GM12878 (cell line): ENCODE data around the gene PROM1. TPM values are rescaled to one million over a fixed set of nuclear protein-coding genes. Genes with fewer than 3 reads are reported as not detected.

Experiments
- ATAC-seq: fragments of 200-7000 bp; cut with Tn5 transposase; 3 replicates; pipeline ENCODE4 v1.9.1; 2020; ENCODE audit warnings: mild to moderate bottlenecking, moderate library complexity
- BruUV-seq: library from RNA; stranded (reverse); fragments of 400-500 nt; replicated peaks from 2 replicates; lab custom pipeline; 2021; lab: Mats Ljungman, UMichigan
- CTCF ChIA-PET: fragments of 300-600 bp; sonication (Branson Sonifier 250); formaldehyde crosslinking; extraction: SDS; loops from one replicate; lab custom pipeline; 2021; ENCODE audit warnings: inconsistent platforms; lab: Yijun Ruan, JAX
- POLR2A ChIA-PET: fragments of 350-600 bp; formaldehyde crosslinking; extraction: SDS; loops from one replicate; lab custom pipeline; 2021; ENCODE audit warnings: inconsistent platforms; lab: Charles Lee
- RAD21 ChIA-PET: fragments of 300-600 bp; sonication (Branson Sonifier 250); formaldehyde crosslinking; loops from one replicate; lab custom pipeline; 2023; ENCODE audit warnings: antibody characterized with exemption; ENCODE audit not compliant: unreplicated experiment; lab: Charles Lee
- SMC1A ChIA-PET: fragments of 300-600 bp; sonication (Branson Sonifier 250); formaldehyde crosslinking; loops from one replicate; lab custom pipeline; 2023; ENCODE audit not compliant: unreplicated experiment, uncharacterized antibody; lab: Charles Lee
- DNase-seq: peaks from one replicate; pipeline ENCODE4 v3.0.0-alpha.2; 2011; ENCODE audit warnings: low read depth, low spot score
- FAIRE-seq: peaks from 3 replicates; lab custom pipeline; 2011; peaks lifted over from hg19 to GRCh38; lab: Jason Lieb, UNC
- H2AFZ ChIP-seq: 2 replicates; pipeline ENCODE4 v1.6.0; 2011; ENCODE audit warnings: low read depth, low read length, control low read depth; ENCODE audit not compliant: control insufficient read depth
- H3K27ac ChIP-seq: 2 replicates; pipeline ENCODE4 v1.5.1; 2011; ENCODE audit warnings: control low read depth; ENCODE audit not compliant: control insufficient read depth, insufficient read depth
- H3K27me3 ChIP-seq, 2 experiments: replicated peaks in 1 of 2; 2 replicates each; pipeline versions ENCODE4 v1.6.0 to v1.6.1; 2011; ENCODE audit warnings: low read length in 1 of 2; ENCODE audit not compliant: control insufficient read depth in 2 of 2, insufficient read depth in 2 of 2
- H3K36me3 ChIP-seq, 2 experiments: 2 replicates each; pipeline ENCODE4 v1.5.1; 2011; ENCODE audit warnings: low read length in 1 of 2; ENCODE audit not compliant: control insufficient read depth in 2 of 2, insufficient read depth in 2 of 2
- H3K4me1 ChIP-seq: 2 replicates; pipeline ENCODE4 v1.6.1; 2011; ENCODE audit warnings: mild to moderate bottlenecking, low read length, moderate library complexity, mixed read lengths; ENCODE audit not compliant: control insufficient read depth, insufficient read depth
- H3K4me2 ChIP-seq: 2 replicates; pipeline ENCODE4 v1.6.0; 2011; ENCODE audit warnings: control low read depth; ENCODE audit not compliant: control insufficient read depth, insufficient read depth
- H3K4me3 ChIP-seq: fragments of 200-600 bp; sonication (generic); 2 replicates; pipeline ENCODE4 v1.5.1; 2016
- H3K79me2 ChIP-seq: 2 replicates; pipeline ENCODE4 v1.6.0; 2011; ENCODE audit warnings: low read length; ENCODE audit not compliant: control insufficient read depth, insufficient read depth
- H3K9ac ChIP-seq: 2 replicates; pipeline ENCODE4 v1.8.0; 2011; ENCODE audit warnings: low read length, control low read depth, mixed read lengths; ENCODE audit not compliant: control insufficient read depth, insufficient read depth
- H3K9me3 ChIP-seq: replicated peaks from 3 replicates; pipeline ENCODE4 v1.5.1; 2011; ENCODE audit warnings: mild to moderate bottlenecking, low read length; ENCODE audit not compliant: control insufficient read depth, insufficient read depth
- H4K20me1 ChIP-seq: 2 replicates; pipeline ENCODE4 v1.6.0; 2011; ENCODE audit not compliant: control insufficient read depth, insufficient read depth
- E2F4 ChIP-seq: IDR thresholded peaks from 2 replicates; pipeline ENCODE4 v1.6.1; 2012; ENCODE audit warnings: low read depth, low read length, improper control_type of control experiment
- HSF1 ChIP-seq: fragments of 150-350 bp; IDR thresholded peaks from 2 replicates; pipeline ENCODE4 v1.6.1; 2014; ENCODE audit warnings: mild to moderate bottlenecking, low read depth, low read length
- IRF3 ChIP-seq: fragments of 450-650 bp; IDR thresholded peaks from 2 replicates; pipeline ENCODE4 v1.6.1; 2014; ENCODE audit warnings: mild to moderate bottlenecking
- IRF5 ChIP-seq: fragments of 450-650 bp; IDR thresholded peaks from 2 replicates; pipeline ENCODE4 v1.6.1; 2017; ENCODE audit warnings: borderline replicate concordance
- JUND ChIP-seq: IDR thresholded peaks from 2 replicates; pipeline ENCODE4 v1.6.1; 2012; ENCODE audit warnings: low read depth, mild to moderate bottlenecking, low read length, improper control_type of control experiment, moderate library complexity
- NR2C1 ChIP-seq: fragments of 450-650 bp; IDR thresholded peaks from 2 replicates; pipeline ENCODE4 v1.6.1; 2017; ENCODE audit warnings: antibody characterized with exemption, mild to moderate bottlenecking, moderate library complexity
- PAX5 ChIP-seq: IDR thresholded peaks from 2 replicates; pipeline ENCODE4 v1.6.1; 2011; ENCODE audit warnings: low read depth, low read length, borderline replicate concordance
- RBBP5 ChIP-seq: fragments of 200-600 bp; sonication (generic); conservative IDR thresholded peaks from 2 replicates; pipeline ENCODE4 v1.6.1; 2016
- SKIL ChIP-seq: fragments of 450-650 bp; IDR thresholded peaks from 2 replicates; pipeline ENCODE4 v1.6.1; 2017; ENCODE audit warnings: mild to moderate bottlenecking, low read depth, inconsistent platforms; ENCODE audit not compliant: poor library complexity, severe bottlenecking
- SPI1 ChIP-seq: IDR thresholded peaks from 2 replicates; pipeline ENCODE4 v1.6.1; 2011; ENCODE audit warnings: low read depth, mild to moderate bottlenecking, low read length, moderate library complexity, borderline replicate concordance; ENCODE audit not compliant: insufficient read depth
- SUPT20H ChIP-seq: IDR thresholded peaks from 2 replicates; pipeline ENCODE4 v1.6.1; 2011; ENCODE audit warnings: low read depth, mild to moderate bottlenecking, low read length, moderate library complexity, borderline replicate concordance; ENCODE audit not compliant: control insufficient read depth
- ZBTB33 ChIP-seq: fragments of 450-650 bp; IDR thresholded peaks from 2 replicates; pipeline ENCODE4 v1.6.1; 2017; ENCODE audit warnings: mild to moderate bottlenecking
- WGBS: methylation state at CpG from one replicate; pipeline ENCODE4 v1.1.6; 2016; ENCODE audit warnings: low lambda C conversion rate; ENCODE audit not compliant: insufficient replicate concordance, insufficient coverage; ENCODE audit errors: missing lambda C conversion rate; 5-methylcytosine and 5-hydroxymethylcytosine counted together
- in situ Hi-C: fragments of 300-500 bp; cut with MboI; formaldehyde crosslinking; loops from 9 replicates; pipeline ENCODE4 v1.14.3; 2018; ENCODE audit warnings: mixed read lengths
- intact Hi-C: fragments of 100-400 bp; cut with micrococcal nuclease; formaldehyde crosslinking; loops from one replicate; pipeline ENCODE4 v1.14.2; 2022; ENCODE audit not compliant: unreplicated experiment
- polyA plus RNA-seq, 11 experiments: library from polyadenylated mRNA; depleted of rRNA in 4 of 11; unstranded in 6 of 11; stranded (reverse) in 5 of 11; fragments of >200 nt; fragmentation: Nextera tagmentation in 4 of 11; fragmentation: Illumina TruSeq in 1 of 11; extraction: Ambion mirVana in 4 of 11; extraction: Trizol in 1 of 11; gene quantifications; 1 replicate in 1 of 11; 2 replicates in 10 of 11; pipeline versions ENCODE4 v1.2.1 to v1.2.3, GENCODE V29; 2011 to 2016; ENCODE audit warnings: inconsistent platforms in 2 of 11, missing spikeins in 2 of 11, low read depth in 1 of 11
- total RNA-seq, 4 experiments: library from RNA; depleted of rRNA in 3 of 4; stranded (reverse); fragments of >200 nt in 3 of 4; fragmentation: Illumina TruSeq in 1 of 4; extraction: Trizol in 1 of 4; gene quantifications; 2 replicates each; pipeline versions ENCODE4 v1.2.1 to v1.2.3, GENCODE V29; 2013 to 2021

Gene PROM1
- total and polyA plus RNA-seq, 10 of the 15 experiments (the other 5 are each of a cell fraction or from before 2014, with no cell fraction given), result 0.08 to 0.31 (median 0.18) TPM; not detected in 7

- no peak overlapping the region for H3K4me3 ChIP-seq
- no peaks in the 10 kb centered on the region for H3K79me2 ChIP-seq
- ATAC-seq, result no peak
- no peak overlapping the region for H2AFZ ChIP-seq
- H4K20me1 ChIP-seq, result no peaks in the 10 kb centered on the region
- TF ChIP-seq IRF3 (no peak), JUND (no peak), SUPT20H (no peak), SKIL (no peak), SPI1 (no peak), ZBTB33 (no peak), NR2C1 (no peak), PAX5 (no peak), IRF5 (no peak), RBBP5 (no peak), E2F4 (no peak), HSF1 (no peak)
- no peaks in the 10 kb centered on the region for H3K9me3 ChIP-seq
- H3K27me3 ChIP-seq, result peaks cover 0 to 2% of the 10 kb centered on the region in 2 experiments; a peak in 2 of 4 replicates
- no TSS peak for BruUV-seq
- H3K4me2 ChIP-seq, result no peak overlapping the region
- H3K4me1 ChIP-seq, result no peaks in the 10 kb centered on the region
- SMC1A ChIA-PET, result interaction anchor here (0.7 to 2.6 kb wide), 6 partner anchors 29 to 237 kb away, joined by 3 to 22 read pairs (median 4); no protein-coding TSS in a partner anchor
- RAD21 ChIA-PET, result interaction anchor here (0.7 to 1.6 kb wide), 4 partner anchors 169 to 648 kb away, joined by 3 to 5 read pairs (median 4); no protein-coding TSS in a partner anchor
- no peak for DNase-seq
- H3K27ac ChIP-seq, result no peak overlapping the region
- WGBS, result 94% methylated on average over 1 of the region's 1 CpG
- in situ Hi-C loops, result loop anchor here (10.0 kb wide), 1 partner anchor 415 kb away; no protein-coding TSS in a partner anchor
- intact Hi-C loops, result no loop called here
- POLR2A ChIA-PET, result no interaction called here
- FAIRE-seq, result no peak
- H3K9ac ChIP-seq, result no peak overlapping the region
- H3K36me3 ChIP-seq, result no peaks in the 10 kb centered on the region
- CTCF ChIA-PET, result interaction anchor here (0.9 to 6.0 kb wide), 6 partner anchors 10 to 237 kb away, joined by 3 to 53 read pairs (median 7); no protein-coding TSS in a partner anchor
Observed at GRCh38 chr4:16029886-16030285, 53.9 kb downstream of the PROM1 start.
